Body of pancreas (tissue), 4 donors: ENCODE results near the gene KIAA0930. TPM values are rescaled to one million over a fixed set of nuclear protein-coding genes. Genes with fewer than 3 reads are reported as not detected.

ENCODE experiments used
- ATAC-seq: fragments of 150-250 bp; one replicate; pipeline ENCODE4 v1.9.1; 2016
- DNase-seq, 4 donors: peaks; one replicate each; pipeline ENCODE4 v3.0.0-alpha.2; 2019
- H3K27ac ChIP-seq, 4 donors: fragments of 200-600 bp; sonication (generic); 1 replicate in 3 of 4; 2 replicates in 1 of 4; pipeline versions ENCODE4 v1.5.1 to v1.6.1; 2016 to 2019; ENCODE audit warnings: mild to moderate bottlenecking in 1 of 4, mixed read lengths in 1 of 4, moderate library complexity in 1 of 4
- H3K27me3 ChIP-seq, 2 donors: fragments of 200-600 bp; sonication (generic); one replicate each; pipeline ENCODE4 v1.6.0; 2016; ENCODE audit warnings: mild to moderate bottlenecking in 1 of 2
- H3K36me3 ChIP-seq, 2 donors: fragments of 200-600 bp; sonication (generic); replicated peaks in 1 of 2; 2 replicates each; pipeline ENCODE4 v1.5.1; 2016; ENCODE audit warnings: low read depth in 2 of 2; ENCODE audit not compliant: insufficient read depth in 1 of 2
- H3K4me1 ChIP-seq: fragments of 200-600 bp; sonication (generic); one replicate; pipeline ENCODE4 v1.6.0; 2016
- H3K4me3 ChIP-seq, 2 donors: fragments of 200-600 bp; sonication (generic); 1 replicate in 1 of 2; 2 replicates in 1 of 2; pipeline ENCODE4 v1.5.1; 2016 to 2019
- H3K9me3 ChIP-seq, 3 donors: fragments of 200-600 bp; sonication (generic); 1 replicate in 2 of 3; 2 replicates in 1 of 3; pipeline ENCODE4 v1.5.1; 2016
- POLR2A ChIP-seq, 3 donors: fragments of 450-650 bp; IDR thresholded peaks; one replicate each; pipeline ENCODE4 v1.6.1; 2016; ENCODE audit warnings: antibody characterized with exemption in 3 of 3, mild to moderate bottlenecking in 2 of 3
- WGBS, 2 donors: methylation state at CpG; one replicate each; pipeline ENCODE4 v1.1.5; 2017; 5-methylcytosine and 5-hydroxymethylcytosine counted together
- intact Hi-C: fragments of 100-400 bp; cut with DNase I; formaldehyde crosslinking; loops from one replicate; pipeline ENCODE4 v1.15.1; 2023
- total RNA-seq, 2 donors: library from RNA; depleted of rRNA; stranded (reverse); fragments of >200 nt; gene quantifications; one replicate each; pipeline ENCODE4 v1.1.0, GENCODE V29; 2016
- TF ChIP-seq, protein P1 (sequence below), 7 experiments: fragments of 450-650 bp in 4 of 7; fragments of 200-600 bp in 3 of 7; sonication (generic) in 3 of 7; IDR thresholded peaks; one replicate each; pipeline ENCODE4 v1.5.1; 2016 to 2019; ENCODE audit warnings: antibody characterized with exemption in 7 of 7

KIAA0930 gene
- total RNA-seq, 2 donors from 2014 or later, result 14.2 to 17.9 TPM

DNA sequence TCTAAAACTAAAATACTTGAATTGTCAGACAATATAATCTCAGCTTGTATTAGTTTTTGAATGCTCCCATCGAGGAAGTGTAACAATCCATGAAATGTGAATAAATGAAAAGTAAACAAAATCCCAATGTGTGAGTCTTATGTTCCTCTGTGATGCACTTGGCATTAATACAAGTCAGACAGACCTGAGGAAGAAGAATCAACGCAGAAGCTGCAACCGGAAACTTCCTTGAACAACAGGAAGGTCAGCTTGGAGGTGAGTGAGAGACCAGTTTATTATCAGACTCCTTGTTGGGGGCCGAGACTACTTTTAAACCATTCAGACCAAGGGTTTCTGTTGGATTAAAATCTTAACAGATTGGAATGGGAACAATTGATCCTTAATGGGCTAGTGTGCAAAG lies 52.8 kb downstream of the KIAA0930 start:
- DNase-seq, result no peak
- WGBS, 2 donors, result 57 to 67% methylated on average over 4 of the region's 4 CpGs
- H3K27me3 ChIP-seq, result no peaks in the 10 kb centered on the region
- no peaks in the 10 kb centered on the region for H3K9me3 ChIP-seq
- no peak overlapping the region for H3K27ac ChIP-seq
- peaks cover 6 to 8% of the 10 kb centered on the region in 2 donors for H3K36me3 ChIP-seq
- H3K4me3 ChIP-seq, result no peak overlapping the region
- no peak for ATAC-seq
- H3K4me1 ChIP-seq, result no peaks in the 10 kb centered on the region
- intact Hi-C loops, result no loop called here
- TF ChIP-seq POLR2A (IDR thresholded peaks at IDR 0.05), result no peak
- TF ChIP-seq, protein P1, sequence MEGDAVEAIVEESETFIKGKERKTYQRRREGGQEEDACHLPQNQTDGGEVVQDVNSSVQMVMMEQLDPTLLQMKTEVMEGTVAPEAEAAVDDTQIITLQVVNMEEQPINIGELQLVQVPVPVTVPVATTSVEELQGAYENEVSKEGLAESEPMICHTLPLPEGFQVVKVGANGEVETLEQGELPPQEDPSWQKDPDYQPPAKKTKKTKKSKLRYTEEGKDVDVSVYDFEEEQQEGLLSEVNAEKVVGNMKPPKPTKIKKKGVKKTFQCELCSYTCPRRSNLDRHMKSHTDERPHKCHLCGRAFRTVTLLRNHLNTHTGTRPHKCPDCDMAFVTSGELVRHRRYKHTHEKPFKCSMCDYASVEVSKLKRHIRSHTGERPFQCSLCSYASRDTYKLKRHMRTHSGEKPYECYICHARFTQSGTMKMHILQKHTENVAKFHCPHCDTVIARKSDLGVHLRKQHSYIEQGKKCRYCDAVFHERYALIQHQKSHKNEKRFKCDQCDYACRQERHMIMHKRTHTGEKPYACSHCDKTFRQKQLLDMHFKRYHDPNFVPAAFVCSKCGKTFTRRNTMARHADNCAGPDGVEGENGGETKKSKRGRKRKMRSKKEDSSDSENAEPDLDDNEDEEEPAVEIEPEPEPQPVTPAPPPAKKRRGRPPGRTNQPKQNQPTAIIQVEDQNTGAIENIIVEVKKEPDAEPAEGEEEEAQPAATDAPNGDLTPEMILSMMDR (IDR thresholded peaks at IDR 0.05), result no peak

DNA sequence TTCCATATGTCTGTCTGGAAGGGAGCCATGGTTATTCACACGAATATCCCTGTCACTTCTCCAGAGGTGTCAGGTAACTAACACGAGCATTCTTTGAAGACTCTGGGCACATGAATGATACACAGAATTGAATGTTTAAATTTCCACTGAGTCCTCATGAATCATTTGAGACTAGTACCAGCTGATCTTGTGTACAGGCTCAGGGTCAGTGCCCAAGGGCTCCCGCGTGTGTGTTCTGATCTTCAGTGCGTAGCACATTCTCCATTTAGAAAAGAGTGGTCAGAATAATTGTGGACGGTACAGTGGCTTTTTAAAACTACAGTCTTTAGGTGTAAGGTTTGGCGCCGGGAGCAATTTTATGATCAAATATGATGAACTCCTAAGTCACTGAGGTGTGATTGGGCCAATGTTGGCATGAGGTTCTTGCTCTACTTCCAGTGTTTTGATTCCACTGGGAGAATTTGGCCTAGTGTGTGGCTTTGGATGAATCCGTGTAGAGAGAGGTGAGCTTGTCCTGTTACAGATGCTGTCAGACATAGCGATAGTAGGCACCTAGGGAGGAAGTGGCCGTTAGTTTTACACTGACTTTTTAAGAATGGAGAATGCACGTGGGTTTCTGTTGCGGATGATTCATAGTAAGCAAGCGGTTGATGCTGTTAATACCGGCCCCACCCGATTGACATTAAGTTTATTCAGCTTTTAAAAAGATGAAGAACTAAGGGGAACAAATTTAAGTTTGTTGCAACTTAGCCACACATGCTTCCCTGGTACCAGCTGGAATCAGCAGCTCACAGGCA lies 54.8 kb downstream of the KIAA0930 start:
- Histone ChIP-seq H3K9me3 (no peaks in the 10 kb centered on the region), H3K4me3 (no peak overlapping the region), H3K27me3 (no peaks in the 10 kb centered on the region), H3K36me3 (peaks cover 6 to 15% of the 10 kb centered on the region in 2 donors), H3K27ac (no peak overlapping the region), H3K4me1 (no peaks in the 10 kb centered on the region)
- DNase-seq, result no peak
- ATAC-seq, result no peak
- TF ChIP-seq, protein P1 (IDR thresholded peaks at IDR 0.05), result no peak
- TF ChIP-seq POLR2A (IDR thresholded peaks at IDR 0.05), result no peak
- intact Hi-C loops, result no loop called here
- 82 to 88% methylated on average over 16 of the region's 16 CpGs for WGBS, 2 donors

DNA sequence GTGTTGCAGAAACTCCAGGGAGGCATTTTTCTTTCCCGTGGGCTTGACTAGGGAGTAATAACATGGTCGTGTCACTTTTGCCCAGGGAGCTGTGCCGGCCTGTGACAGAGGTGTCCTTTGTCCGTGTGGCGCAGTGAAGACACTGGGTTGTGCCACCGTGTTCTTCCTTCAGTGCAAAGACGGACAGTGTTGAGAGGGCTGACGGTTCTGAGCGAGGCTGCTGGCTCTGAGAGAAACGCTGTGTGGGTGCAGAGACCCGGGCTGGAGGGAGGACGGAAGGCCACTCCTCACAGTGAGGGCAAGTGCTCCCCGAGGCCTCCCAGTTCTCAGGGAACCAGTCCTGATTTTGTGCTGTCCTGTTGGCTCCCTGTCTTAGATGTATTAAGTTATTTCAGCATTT lies 56.7 kb downstream of the KIAA0930 start:
- no peak overlapping the region for H3K4me3 ChIP-seq
- no peak for TF ChIP-seq POLR2A (IDR thresholded peaks at IDR 0.05)
- TF ChIP-seq, protein P1 (IDR thresholded peaks at IDR 0.05), result no peak
- WGBS, 2 donors, result 90 to 92% methylated on average over 13 of the region's 13 CpGs
- no peak overlapping the region for H3K27ac ChIP-seq
- ATAC-seq (no peak), DNase-seq (no peak)
- peaks cover 14 to 15% of the 10 kb centered on the region in 2 donors for H3K36me3 ChIP-seq
- H3K9me3 ChIP-seq, result no peaks in the 10 kb centered on the region
- intact Hi-C loops, result no loop called here
- no peaks in the 10 kb centered on the region for H3K4me1 ChIP-seq
- no peaks in the 10 kb centered on the region for H3K27me3 ChIP-seq

DNA sequence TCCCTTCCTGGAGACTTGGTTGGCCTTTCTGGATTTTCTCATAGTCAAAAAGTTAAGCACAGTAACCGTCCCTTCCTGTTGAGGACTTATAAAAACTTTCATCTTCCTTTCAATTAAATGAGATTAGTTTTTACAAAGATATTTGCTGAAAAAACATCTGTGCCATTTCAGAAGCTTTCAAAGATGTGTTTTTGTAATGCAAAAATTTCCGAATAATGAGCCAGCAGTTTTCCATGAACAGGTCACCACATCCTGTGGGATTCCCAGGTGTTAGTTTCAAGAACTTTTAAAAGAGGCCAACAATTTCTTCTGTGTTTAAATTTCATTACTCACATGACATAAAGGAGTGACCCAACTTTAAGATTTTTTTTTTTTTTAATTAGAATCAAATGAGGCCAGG lies 58.9 kb downstream of the KIAA0930 start:
- WGBS, 2 donors, result 90 to 94% methylated on average over 2 of the region's 2 CpGs
- H3K27ac ChIP-seq, result no peak overlapping the region
- H3K27me3 ChIP-seq, result no peaks in the 10 kb centered on the region
- intact Hi-C loops, result no loop called here
- H3K4me3 ChIP-seq, result no peak overlapping the region
- no peak for TF ChIP-seq POLR2A (IDR thresholded peaks at IDR 0.05)
- H3K36me3 ChIP-seq, result peaks cover 17% of the 10 kb centered on the region in 2 donors
- DNase-seq, result no peak
- H3K9me3 ChIP-seq, result no peaks in the 10 kb centered on the region
- H3K4me1 ChIP-seq, result no peaks in the 10 kb centered on the region
- ATAC-seq, result no peak

DNA sequence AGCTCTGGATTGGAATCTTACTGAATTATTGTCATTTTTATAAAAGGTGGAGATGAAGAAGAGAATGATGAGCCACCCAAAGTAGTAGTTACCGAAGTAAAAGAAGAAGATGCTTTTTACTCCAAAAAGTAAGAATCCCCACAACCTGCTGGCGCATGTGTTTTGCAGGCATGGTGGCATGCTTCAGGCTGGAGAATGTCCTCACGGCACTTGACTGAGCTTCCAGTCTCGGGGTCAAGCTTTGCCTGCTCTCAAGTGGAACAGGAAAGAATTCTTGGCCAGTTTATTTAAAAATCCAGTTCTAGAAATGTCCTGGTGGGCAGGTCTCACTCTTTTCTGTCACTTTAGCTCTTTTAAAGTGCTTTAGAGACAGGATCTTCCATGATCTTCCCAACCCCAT lies 59.5 kb downstream of the KIAA0930 start:
- no peaks in the 10 kb centered on the region for H3K4me1 ChIP-seq
- no peak for TF ChIP-seq POLR2A (IDR thresholded peaks at IDR 0.05)
- TF ChIP-seq, protein P1 (IDR thresholded peaks at IDR 0.05), result no peak
- no peak overlapping the region for H3K4me3 ChIP-seq
- no peaks in the 10 kb centered on the region for H3K9me3 ChIP-seq
- ATAC-seq (no peak), DNase-seq (no peak)
- 96% methylated on average over 4 of the region's 4 CpGs for WGBS, 2 donors
- no peaks in the 10 kb centered on the region for H3K27me3 ChIP-seq
- H3K36me3 ChIP-seq, result peaks cover 17% of the 10 kb centered on the region in 2 donors
- intact Hi-C loops, result no loop called here
- H3K27ac ChIP-seq, result no peak overlapping the region
